Liver (tissue), 9 donors: ENCODE results near the gene IRAG1. TPM values are rescaled to one million over a fixed set of nuclear protein-coding genes. Genes with fewer than 3 reads are reported as not detected.

ENCODE experiments used
- DNase-seq: peaks from one replicate; pipeline ENCODE4 v3.0.0-alpha.2; 2017; ENCODE audit warnings: low spot score
- H3K27ac ChIP-seq, 2 donors: one replicate each; pipeline ENCODE4 v1.7.0; 2013; ENCODE audit warnings: inconsistent platforms in 2 of 2, low read length in 2 of 2, control low read depth in 1 of 2, low read depth in 1 of 2, mild to moderate bottlenecking in 1 of 2
- H3K27me3 ChIP-seq, 4 donors: one replicate each; pipeline versions ENCODE4 v1.6.1 to v1.7.0; 2013; ENCODE audit warnings: low read length in 3 of 4, inconsistent platforms in 1 of 4, mild to moderate bottlenecking in 1 of 4, moderate library complexity in 1 of 4; ENCODE audit not compliant: control insufficient read depth in 4 of 4, insufficient read depth in 4 of 4
- H3K36me3 ChIP-seq, 4 donors: one replicate each; pipeline versions ENCODE4 v1.6.1 to v1.7.0; 2013; ENCODE audit warnings: low read length in 3 of 4, mild to moderate bottlenecking in 3 of 4, low read depth in 1 of 4, moderate library complexity in 1 of 4; ENCODE audit not compliant: control insufficient read depth in 4 of 4, insufficient read depth in 3 of 4
- H3K4me1 ChIP-seq, 4 donors: one replicate each; pipeline versions ENCODE4 v1.6.1 to v1.7.0; 2013; ENCODE audit warnings: low read length in 3 of 4, mild to moderate bottlenecking in 3 of 4, moderate library complexity in 1 of 4; ENCODE audit not compliant: control insufficient read depth in 4 of 4, insufficient read depth in 4 of 4
- H3K4me3 ChIP-seq, 3 donors: one replicate each; pipeline versions ENCODE4 v1.6.1 to v1.7.0; 2013; ENCODE audit warnings: low read length in 3 of 3, control low read depth in 1 of 3, low read depth in 1 of 3, mild to moderate bottlenecking in 1 of 3
- H3K9ac ChIP-seq, 2 donors: one replicate each; pipeline ENCODE4 v1.7.0; 2013; ENCODE audit warnings: low read length in 2 of 2, mild to moderate bottlenecking in 2 of 2, moderate library complexity in 2 of 2, control low read depth in 1 of 2, low read depth in 1 of 2
- H3K9me3 ChIP-seq, 4 donors: one replicate each; pipeline versions ENCODE4 v1.6.1 to v1.7.0; 2013; ENCODE audit warnings: low read length in 3 of 4; ENCODE audit not compliant: control insufficient read depth in 4 of 4
- EGR1 ChIP-seq, 2 donors: IDR thresholded peaks; 2 replicates each; pipeline ENCODE4 v1.6.1; 2016 to 2018; ENCODE audit warnings: antibody characterized with exemption in 2 of 2, low read depth in 2 of 2
- FOXA1 ChIP-seq: IDR thresholded peaks from 2 replicates; pipeline ENCODE4 v1.6.1; 2016; ENCODE audit warnings: antibody characterized with exemption
- FOXA2 ChIP-seq: IDR thresholded peaks from 2 replicates; pipeline ENCODE4 v1.6.1; 2016; ENCODE audit warnings: antibody characterized with exemption
- GABPA ChIP-seq, 2 donors: IDR thresholded peaks in 1 of 2; conservative IDR thresholded peaks in 1 of 2; 2 replicates each; pipeline ENCODE4 v1.6.1; 2016; ENCODE audit warnings: antibody characterized with exemption in 2 of 2, mild to moderate bottlenecking in 1 of 2, moderate library complexity in 1 of 2
- HNF4A ChIP-seq, 2 donors: conservative IDR thresholded peaks; 2 replicates each; pipeline ENCODE4 v1.6.1; 2016; ENCODE audit warnings: antibody characterized with exemption in 2 of 2, mild to moderate bottlenecking in 2 of 2
- JUND ChIP-seq, 2 donors: IDR thresholded peaks; 2 replicates each; pipeline ENCODE4 v1.6.1; 2016; ENCODE audit warnings: antibody characterized with exemption in 2 of 2
- MAX ChIP-seq: IDR thresholded peaks from 2 replicates; pipeline ENCODE4 v1.6.1; 2016; ENCODE audit warnings: antibody characterized with exemption
- NR2F2 ChIP-seq: IDR thresholded peaks from 2 replicates; pipeline ENCODE4 v1.6.1; 2016; ENCODE audit warnings: antibody characterized with exemption
- REST ChIP-seq: IDR thresholded peaks from 2 replicates; pipeline ENCODE4 v1.6.1; 2016; ENCODE audit warnings: antibody characterized with exemption, mild to moderate bottlenecking
- SP1 ChIP-seq: IDR thresholded peaks from 2 replicates; pipeline ENCODE4 v1.6.1; 2018; ENCODE audit warnings: antibody characterized with exemption, mild to moderate bottlenecking
- TAF1 ChIP-seq: conservative IDR thresholded peaks from 2 replicates; pipeline ENCODE4 v1.6.1; 2016; ENCODE audit warnings: antibody characterized with exemption, mild to moderate bottlenecking
- YY1 ChIP-seq: IDR thresholded peaks from 2 replicates; pipeline ENCODE4 v1.6.1; 2016; ENCODE audit warnings: antibody characterized with exemption, mild to moderate bottlenecking
- ZBTB33 ChIP-seq: IDR thresholded peaks from 2 replicates; pipeline ENCODE4 v1.6.1; 2016; ENCODE audit warnings: antibody characterized with exemption
- WGBS: extraction: QIAGEN DNeasy Blood & Tissue Kit; methylation state at CpG from one replicate; pipeline ENCODE4 v1.1.7; 2013; 5-methylcytosine and 5-hydroxymethylcytosine counted together
- polyA plus RNA-seq, 2 donors: library from polyadenylated mRNA; stranded (reverse) in 1 of 2; unstranded in 1 of 2; fragments of 200-250 nt in 1 of 2; fragments of >200 nt in 1 of 2; fragmentation: Nextera tagmentation in 1 of 2; extraction: Ambion mirVana in 1 of 2; gene quantifications; one replicate each; pipeline versions ENCODE4 v1.2.1 to v1.2.3, GENCODE V29; 2013 to 2015
- total RNA-seq, 2 donors: library from RNA; depleted of rRNA; stranded (reverse); fragments of >200 nt; gene quantifications; one replicate each; pipeline ENCODE4 v1.2.3, GENCODE V29; 2014
- TF ChIP-seq, protein P1 (sequence below): IDR thresholded peaks from 2 replicates; pipeline ENCODE4 v1.6.1; 2016; ENCODE audit warnings: antibody characterized with exemption
- TF ChIP-seq, protein P2 (sequence below): fragments of 150-350 bp; IDR thresholded peaks from 2 replicates; pipeline ENCODE4 v1.5.1; 2017; ENCODE audit warnings: improper control_type of control experiment, low read depth, low read length; ENCODE audit not compliant: missing input control
- donor health status: healthy.
- donor health status: healthy.
- donor health status: healthy.
- donor health status: healthy.
- donor health status: healthy.

The IRAG1 gene
- total and polyA plus RNA-seq, 4 donors = 0.29 to 4.4 (median 2.0) TPM

DNA sequence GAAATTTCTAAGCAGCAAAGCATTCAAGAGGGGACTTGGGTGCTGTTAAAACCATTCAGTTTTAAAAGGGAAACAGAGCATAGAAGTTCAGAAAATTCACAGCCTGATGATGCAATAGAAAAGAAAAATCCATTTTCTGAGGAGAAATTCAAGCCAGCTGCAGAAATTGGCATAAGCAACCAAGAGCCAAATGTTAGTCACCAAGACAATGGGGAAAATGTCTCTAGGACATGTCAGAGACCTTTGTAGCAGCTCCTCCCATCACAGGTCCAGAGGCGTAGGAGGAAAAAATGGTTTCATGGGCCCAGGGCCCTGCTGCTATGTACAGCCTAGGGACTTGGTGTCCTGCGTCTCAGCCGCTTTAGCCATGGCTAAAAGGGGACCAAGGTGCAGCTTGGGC is 5.5 kb upstream of the IRAG1 start:
- H3K27ac ChIP-seq = no peak overlapping the region
- H3K4me1 ChIP-seq = no peaks in the 10 kb centered on the region
- no peak for DNase-seq
- no peaks in the 10 kb centered on the region for H3K9me3 ChIP-seq
- H3K36me3 ChIP-seq = no peaks in the 10 kb centered on the region
- TF ChIP-seq, protein P1, sequence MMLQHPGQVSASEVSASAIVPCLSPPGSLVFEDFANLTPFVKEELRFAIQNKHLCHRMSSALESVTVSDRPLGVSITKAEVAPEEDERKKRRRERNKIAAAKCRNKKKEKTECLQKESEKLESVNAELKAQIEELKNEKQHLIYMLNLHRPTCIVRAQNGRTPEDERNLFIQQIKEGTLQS = no peak
- TF ChIP-seq, protein P2, sequence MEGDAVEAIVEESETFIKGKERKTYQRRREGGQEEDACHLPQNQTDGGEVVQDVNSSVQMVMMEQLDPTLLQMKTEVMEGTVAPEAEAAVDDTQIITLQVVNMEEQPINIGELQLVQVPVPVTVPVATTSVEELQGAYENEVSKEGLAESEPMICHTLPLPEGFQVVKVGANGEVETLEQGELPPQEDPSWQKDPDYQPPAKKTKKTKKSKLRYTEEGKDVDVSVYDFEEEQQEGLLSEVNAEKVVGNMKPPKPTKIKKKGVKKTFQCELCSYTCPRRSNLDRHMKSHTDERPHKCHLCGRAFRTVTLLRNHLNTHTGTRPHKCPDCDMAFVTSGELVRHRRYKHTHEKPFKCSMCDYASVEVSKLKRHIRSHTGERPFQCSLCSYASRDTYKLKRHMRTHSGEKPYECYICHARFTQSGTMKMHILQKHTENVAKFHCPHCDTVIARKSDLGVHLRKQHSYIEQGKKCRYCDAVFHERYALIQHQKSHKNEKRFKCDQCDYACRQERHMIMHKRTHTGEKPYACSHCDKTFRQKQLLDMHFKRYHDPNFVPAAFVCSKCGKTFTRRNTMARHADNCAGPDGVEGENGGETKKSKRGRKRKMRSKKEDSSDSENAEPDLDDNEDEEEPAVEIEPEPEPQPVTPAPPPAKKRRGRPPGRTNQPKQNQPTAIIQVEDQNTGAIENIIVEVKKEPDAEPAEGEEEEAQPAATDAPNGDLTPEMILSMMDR = no peak
- TF ChIP-seq MAX (no peak), FOXA2 (no peak), TAF1 (no peak), HNF4A (conservative IDR thresholded peaks at IDR 0.05) (no peak), FOXA1 (no peak), EGR1 (IDR thresholded peaks at IDR 0.05; ENCODE audit: low read depth in 2 of 2) (no peak), YY1 (no peak), ZBTB33 (no peak), NR2F2 (no peak), SP1 (no peak)
- no peaks in the 10 kb centered on the region for H3K27me3 ChIP-seq
- H3K9ac ChIP-seq = no peak overlapping the region
- WGBS = 98% methylated on average over 3 of the region's 3 CpGs
- no peak overlapping the region for H3K4me3 ChIP-seq

DNA sequence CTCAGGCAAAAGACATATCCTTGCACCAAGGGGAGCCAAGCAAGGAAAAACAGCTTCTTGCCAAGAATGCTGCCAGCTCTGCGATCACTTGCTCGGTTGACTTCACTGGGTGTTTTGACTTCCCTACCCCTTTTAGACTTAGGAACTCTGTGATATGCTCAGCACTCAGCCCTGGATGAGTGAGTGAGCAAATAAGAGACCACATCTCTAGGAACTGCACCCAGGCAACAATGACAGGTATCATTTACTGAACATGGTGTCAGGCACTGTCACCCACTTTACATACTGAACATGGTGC is 3.7 kb upstream of the IRAG1 start:
- no peak for DNase-seq
- H3K9me3 ChIP-seq = no peaks in the 10 kb centered on the region
- H3K27me3 ChIP-seq = no peaks in the 10 kb centered on the region
- H3K36me3 ChIP-seq = no peaks in the 10 kb centered on the region
- no peaks in the 10 kb centered on the region for H3K4me1 ChIP-seq
- H3K9ac ChIP-seq = no peak overlapping the region
- 49% methylated on average over 2 of the region's 2 CpGs for WGBS
- no peak overlapping the region for H3K4me3 ChIP-seq
- TF ChIP-seq REST (no peak), JUND (IDR thresholded peaks at IDR 0.05) (no peak), HNF4A (conservative IDR thresholded peaks at IDR 0.05) (no peak), GABPA (IDR thresholded peaks at IDR 0.05 in 1 of 2, conservative IDR thresholded peaks at IDR 0.05 in 1 of 2) (no peak), TAF1 (no peak), NR2F2 (no peak), FOXA1 (no peak), MAX (no peak), EGR1 (IDR thresholded peaks at IDR 0.05; ENCODE audit: low read depth in 2 of 2) (no peak)
- TF ChIP-seq, protein P1 = no peak
- TF ChIP-seq, protein P2 = no peak
- H3K27ac ChIP-seq = no peak overlapping the region
